HG02981 (cell line): ENCODE measurements around the gene TNS4.
A peak's percentile ranks its signal among the peaks of the same experiment; 100 is the strongest.
"Not testable (repeated sequence)": the region's sequence is repeated elsewhere in the genome, so short reads cannot be mapped to it uniquely, and the experiment has no call there.

Source experiments
- ATAC-seq: cut with Tn5 transposase; IDR thresholded peaks from one replicate; pipeline ENCODE4 v1.9.1; 2021; ENCODE audit warnings: mild to moderate bottlenecking, moderate library complexity; ENCODE audit not compliant: unreplicated experiment

Gene TNS4, protein sequence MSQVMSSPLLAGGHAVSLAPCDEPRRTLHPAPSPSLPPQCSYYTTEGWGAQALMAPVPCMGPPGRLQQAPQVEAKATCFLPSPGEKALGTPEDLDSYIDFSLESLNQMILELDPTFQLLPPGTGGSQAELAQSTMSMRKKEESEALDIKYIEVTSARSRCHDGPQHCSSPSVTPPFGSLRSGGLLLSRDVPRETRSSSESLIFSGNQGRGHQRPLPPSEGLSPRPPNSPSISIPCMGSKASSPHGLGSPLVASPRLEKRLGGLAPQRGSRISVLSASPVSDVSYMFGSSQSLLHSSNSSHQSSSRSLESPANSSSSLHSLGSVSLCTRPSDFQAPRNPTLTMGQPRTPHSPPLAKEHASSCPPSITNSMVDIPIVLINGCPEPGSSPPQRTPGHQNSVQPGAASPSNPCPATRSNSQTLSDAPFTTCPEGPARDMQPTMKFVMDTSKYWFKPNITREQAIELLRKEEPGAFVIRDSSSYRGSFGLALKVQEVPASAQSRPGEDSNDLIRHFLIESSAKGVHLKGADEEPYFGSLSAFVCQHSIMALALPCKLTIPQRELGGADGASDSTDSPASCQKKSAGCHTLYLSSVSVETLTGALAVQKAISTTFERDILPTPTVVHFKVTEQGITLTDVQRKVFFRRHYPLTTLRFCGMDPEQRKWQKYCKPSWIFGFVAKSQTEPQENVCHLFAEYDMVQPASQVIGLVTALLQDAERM

DNA sequence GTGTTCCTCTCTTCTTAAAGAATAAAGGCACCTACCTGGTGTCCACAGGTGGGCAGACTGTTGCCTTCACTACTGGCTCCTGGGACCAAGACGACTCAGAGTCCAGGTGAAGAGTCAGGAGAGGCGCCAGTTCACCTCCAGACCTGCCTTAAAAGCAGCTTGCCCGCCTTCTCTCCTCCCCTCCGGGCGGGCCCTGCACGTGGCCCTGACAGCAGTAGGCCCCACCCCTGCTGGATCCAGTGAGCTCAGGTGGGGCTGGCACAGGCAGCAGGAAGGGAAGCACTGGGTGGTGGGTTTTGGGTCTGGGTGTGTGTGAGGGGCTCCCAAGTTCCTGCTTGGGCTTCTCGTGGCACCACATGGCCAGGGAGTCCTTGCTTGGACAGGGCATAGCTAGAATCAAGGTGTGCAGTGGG, at the start of gene TNS4:
Gene TNS4 (minus strand): TSS at position 125 of the 413 bp plus-strand sequence. CDS start 5,198 bp downstream, outside the sequence.
- no peak for ATAC-seq

DNA sequence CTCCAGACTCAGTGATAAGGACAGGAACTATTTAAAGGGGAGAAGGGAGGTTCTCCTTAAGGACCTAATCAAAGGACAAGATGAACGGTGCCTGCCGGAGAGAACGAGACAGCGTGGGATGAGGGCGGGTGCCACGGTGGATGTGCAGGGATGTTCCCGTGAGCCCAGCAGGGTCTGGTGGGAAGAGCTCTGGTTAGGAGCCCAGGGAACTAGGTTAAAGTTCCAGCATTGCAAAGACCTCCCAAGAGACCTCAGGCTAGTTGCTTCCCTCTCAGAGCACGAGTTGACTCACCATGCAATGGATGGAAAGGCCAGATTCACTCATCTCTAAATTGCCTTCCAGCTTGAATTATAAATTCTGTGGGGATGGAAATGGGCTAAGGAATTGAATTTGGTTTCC, 49.2 kb upstream of the TNS4 start:
- ATAC-seq: no peak

DNA sequence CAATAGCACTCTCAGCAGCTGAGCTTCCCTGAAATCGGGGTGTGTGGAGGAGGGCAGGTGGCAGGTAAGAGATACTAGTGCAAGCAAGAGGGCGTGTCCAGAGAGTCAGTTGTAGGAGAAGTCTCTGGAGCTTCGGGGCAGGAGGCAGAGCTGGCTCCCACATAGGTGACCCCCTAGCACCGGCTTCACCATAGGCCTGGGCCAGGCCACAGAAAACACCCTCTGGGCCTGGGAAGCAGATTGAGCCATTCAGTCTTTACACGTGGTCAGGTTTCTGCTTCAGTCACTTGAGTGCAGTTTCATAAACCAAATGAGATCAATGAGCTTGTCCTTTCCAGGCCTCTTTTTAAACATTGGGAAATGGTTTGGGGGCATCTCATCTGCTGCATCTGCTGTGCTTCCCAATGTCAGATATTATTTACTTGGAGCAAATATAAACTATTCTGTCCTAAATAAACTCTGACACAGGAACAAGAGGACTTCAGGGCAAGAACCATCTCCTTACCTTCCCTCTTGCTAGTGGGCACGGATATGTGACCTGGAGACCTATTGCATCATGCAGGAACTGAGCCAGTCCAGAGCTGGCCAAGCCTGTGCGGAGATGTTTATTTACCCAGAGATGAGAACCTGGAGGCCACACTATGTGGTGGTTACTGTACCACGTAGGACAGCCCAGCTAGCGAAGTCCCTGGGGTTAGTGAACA, 47.7 kb upstream of the TNS4 start:
- ATAC-seq: no peak

DNA sequence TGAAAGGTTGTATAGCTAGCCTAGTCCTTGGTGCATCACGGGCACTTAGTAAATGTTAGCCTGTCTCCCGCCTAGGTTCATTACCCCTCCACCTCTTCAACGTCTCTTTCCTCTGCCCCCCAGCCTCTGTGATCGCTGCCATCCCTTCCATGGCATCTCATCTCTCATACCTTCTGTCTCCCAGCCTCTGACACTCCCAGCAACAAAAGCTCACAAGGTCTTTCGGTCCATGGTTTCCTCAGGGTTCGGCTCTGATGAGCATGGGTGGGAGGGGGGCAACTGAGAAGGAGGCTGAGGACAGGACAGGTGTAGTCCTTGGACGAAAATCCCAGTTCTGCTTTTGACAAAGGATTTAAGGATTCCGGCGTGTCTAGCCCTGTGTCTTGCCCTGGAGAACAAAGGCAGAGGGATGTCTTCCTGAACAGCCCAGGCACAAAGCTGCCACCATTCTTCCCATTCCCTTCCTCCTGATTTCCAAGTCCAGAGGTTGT, 47.1 kb upstream of the TNS4 start:
- ATAC-seq: no peak

DNA sequence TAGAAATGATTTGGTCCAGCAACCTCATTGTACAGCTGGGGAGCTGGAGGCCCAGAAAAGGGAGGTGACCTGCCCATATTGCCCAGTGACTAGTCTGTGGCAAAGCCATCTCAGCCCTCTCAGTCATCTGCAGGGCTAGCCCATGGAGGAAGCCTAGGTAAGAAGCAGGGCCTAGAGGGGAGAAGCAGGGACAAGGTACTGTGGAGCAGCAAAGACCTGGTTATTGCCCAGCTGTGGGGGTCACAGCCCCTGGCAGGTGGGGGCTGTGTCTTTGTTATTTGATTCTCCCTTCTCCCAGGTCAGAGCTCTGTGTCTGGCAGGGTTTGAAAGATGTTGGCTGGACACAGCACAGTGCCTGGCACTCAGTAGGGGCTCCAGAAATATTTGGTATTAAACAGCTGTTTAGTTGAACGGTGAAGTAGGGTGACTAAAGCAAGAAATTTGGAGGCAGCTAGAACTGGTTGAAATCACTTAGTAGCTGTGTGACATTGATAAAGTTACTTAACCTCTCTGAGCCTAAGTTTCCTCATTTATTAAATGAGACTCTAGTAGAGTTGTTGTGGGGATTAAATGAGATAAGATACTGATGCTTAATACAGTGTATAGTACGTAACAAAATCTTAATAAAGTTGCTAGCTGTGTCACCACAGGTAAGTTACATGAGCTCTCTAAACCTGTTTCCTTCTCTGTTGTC, 46.5 kb upstream of the TNS4 start:
- no peak for ATAC-seq

DNA sequence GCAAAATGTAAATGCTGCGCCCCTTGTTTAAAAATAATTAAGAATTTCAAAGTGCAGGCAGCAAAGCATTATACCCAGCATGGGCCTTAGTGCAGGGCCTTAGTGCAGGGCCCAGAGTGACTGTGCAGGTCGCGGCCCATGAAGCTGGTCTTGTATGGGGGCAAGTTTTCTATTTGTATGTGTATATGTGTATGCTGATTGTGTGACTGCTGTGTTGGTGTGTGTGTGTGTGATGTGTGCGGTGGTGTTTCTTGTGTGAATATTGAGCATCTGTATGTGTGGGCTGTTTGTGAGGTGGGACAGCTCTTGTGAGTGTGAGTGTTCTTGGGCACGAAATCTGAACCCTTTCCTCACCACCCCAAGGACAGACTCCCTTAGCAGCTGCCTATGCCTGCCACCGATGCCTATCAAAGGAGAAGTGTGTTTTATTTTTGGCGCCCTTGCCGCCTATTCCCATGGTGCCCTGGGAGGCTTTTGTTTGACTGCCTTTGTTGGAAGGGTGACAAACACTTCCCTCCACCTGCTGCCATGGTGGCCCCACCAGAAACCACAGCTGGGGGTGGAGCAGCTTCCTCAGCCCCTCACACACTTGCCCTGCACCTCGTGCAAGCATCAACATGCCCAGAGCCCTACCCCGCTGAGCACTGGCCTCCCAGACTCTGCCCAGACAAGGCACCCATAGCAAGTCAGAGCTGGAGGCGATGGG, 45.8 kb upstream of the TNS4 start:
- ATAC-seq: no peak

DNA sequence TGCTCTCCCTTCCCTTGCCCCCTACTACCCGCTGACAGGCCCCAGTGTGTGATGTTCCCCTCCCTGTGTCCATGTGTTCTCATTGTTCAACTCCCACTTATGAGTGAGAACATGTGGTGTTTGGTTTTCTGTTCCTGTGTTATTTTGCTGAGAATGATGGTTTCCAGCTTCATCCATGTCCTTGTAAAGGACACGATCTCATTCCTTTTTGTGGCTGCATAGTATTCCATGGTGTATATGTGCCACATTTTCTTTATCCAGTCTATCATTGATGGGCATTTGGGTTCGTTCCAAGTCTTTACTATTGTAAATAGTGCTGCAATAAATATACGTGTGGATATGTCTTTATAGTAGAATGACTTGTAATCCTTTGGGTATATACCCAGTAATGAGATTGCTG, 45.1 kb upstream of the TNS4 start:
- ATAC-seq: not testable (repeated sequence)

DNA sequence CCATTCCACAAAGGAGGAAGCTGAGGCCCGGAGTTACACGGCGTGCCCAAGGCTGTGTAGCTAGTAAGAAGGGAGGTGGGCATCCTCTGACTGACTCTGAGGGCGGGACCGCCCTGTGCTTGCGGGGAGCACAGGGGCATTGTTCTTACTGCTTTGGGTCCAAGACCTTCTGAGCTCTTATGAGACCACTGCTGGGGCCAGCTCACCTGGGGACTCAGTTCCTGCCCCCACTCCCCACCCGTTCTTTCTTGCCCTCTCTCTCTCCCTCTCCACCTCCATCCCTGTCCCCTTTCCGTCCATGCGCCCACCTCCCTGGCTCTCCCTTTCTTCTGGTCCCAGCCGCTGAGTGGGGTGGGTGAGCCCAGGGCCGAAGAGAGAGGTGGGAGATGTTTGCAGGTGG, 44.2 kb upstream of the TNS4 start:
- ATAC-seq: no peak

DNA sequence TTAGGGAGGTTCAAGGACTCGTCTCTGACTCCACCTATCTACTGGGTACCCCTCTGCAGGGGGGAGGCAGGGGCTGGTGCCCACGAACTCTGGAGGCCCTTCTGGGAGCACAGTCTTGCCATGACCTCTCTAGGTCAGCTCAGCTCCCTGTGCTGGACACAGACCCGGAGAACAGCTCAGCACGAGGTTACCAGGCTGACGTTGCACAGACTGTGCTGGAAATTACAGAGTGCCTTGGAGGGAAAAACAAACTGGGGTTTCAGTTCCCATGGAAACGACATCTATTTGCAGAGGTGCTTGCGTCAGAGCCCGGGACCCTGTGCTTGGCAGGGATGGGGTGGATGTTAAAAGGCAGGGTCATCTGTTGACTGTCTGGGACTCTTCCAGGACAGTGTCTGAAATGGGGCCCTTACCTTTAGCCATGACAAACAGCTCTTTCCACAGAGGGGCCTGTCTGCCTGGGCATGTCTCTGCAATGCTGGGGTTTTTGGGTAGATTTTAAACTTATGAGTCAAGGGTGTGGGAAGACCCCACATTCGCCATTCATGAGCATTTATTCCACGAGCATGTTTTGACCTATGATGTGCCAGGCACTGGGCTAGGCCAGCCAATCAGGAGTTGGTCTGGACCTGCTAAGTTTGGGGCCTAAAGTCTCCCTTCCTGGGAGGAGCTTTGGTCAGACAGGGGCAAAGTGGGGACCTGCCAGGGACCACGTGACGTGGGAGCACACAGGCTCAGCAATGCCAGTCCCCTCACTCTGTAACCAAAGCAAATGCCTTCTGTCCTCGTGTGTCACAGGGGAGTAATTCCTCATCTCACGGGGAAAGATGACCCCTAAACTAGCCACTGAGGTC, 41.4 kb upstream of the TNS4 start:
- ATAC-seq: peak; percentile 37

DNA sequence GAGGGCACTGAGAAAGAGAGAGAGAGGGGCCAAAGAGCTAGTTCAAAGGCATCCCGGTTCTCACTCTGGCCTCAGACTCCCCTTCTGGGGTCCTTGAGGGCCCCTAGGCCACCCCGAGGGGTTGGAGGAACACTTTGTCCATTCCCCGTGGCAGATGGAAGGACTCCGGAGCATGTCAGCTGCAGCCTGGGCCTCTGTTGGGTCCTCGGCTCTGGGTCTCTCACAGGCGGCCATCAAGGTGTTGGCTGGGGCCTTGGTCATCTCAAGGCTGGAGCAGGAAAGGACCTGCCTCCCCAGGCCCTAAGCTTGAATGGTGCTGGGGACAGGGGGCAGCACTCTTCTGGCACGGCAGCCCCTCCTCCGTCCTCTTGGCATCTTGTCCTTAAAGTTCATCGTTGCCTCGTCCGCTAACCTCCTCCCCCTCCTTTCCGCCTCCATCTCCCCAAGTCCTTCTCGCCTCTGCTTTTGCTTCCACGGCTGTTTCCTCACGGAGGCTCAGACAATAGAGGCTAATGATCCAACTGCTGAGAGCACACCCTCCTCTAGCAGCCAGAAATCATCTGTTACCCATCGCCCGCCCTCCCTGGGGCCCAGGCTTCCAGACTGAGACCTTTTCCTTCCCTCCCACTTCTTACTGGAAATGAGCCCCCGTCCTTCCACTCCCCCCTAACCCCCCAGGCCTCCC, 40.6 kb upstream of the TNS4 start:
- ATAC-seq: no peak

DNA sequence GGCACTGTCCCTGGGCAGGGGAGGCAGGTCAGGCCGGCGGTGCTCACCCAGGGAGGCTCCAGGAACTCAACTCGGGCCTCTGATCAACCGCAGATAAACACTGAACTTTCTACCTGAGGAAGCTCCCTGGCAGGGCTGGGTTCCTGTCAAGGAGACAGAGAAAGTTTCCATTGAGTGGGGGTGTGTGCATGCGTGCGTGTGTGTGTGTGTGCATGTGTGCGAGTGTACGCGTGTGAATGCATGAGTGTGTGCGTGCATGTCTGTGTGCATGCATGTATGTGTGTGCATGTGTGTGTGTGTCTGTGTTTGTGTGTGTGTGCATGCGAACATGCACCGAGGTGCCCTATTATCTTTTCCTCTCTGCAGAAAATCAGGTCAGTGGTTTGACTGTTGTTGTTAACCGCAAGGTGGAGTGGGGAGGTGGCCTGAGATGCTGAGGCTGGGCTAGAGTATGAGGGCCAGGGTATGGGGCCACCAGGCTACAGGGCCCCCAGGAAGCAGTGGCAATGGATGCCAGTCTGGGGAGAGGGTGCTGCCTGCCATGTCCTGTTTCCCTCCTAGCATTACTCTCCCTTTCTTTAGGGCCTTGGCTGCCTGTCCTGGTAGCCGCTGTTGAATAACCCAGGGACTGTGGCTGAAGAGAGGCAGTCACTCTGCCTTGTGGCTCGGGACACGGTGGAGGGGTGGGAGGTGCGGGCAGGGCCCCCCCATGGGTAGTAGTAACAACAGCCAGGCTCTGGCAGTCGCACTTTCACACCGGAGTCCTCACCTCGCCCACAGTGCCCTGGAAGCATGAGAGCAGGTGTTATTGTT, 39.8 kb upstream of the TNS4 start:
- no peak for ATAC-seq

DNA sequence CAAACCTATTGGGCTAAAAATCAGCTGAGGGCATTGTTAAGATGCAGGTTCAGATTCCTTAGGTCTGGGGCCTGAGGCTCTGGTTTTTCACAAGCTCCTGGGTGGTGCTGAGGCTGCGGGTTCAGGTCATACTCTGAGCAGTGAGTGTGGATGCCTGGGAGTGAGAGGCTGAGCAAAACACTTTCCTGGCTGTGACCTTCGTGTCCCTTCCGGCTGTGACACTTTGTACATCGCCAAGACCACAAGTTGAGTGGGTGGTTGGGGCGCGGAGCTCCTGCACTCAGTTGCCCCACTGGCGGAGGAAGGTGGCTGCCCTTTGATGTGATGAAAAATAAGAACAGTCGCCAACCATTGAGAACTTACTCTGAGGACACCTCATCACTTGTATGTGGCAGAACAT, 39.0 kb upstream of the TNS4 start:
- no peak for ATAC-seq

DNA sequence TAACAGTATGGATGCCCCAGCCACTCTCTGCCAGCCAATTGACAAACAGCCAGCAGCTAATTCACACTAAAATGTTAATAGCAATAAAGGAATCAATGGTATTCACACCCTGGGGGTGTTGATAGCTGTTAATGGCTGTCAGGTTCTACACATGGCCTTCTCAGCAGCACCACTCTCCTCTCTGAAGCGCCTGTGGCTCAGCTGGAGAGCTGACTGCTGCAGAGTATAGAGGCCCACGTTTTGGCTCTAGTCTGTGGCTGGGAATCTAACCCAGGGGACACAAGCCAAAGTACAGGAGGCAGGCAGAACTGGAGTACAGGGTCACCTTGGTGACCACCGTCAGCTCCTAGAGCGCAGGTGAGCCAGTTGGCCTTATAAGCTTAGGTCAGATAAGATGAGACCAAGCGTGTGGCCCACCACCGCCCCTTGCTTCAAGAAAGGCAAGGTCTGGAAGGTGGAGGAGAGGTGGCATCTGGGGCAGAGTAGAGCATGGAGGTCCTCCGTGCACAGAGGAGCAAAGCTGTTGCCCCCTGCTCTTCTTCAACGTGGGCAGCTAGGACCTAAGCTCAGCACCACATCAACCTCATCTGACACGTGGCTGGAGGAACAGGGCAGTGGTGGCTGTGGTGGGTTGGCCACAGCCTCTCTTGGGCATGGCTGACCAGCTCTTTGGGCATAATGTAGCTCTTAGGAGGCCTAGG, 38.4 kb upstream of the TNS4 start:
- ATAC-seq: no peak

DNA sequence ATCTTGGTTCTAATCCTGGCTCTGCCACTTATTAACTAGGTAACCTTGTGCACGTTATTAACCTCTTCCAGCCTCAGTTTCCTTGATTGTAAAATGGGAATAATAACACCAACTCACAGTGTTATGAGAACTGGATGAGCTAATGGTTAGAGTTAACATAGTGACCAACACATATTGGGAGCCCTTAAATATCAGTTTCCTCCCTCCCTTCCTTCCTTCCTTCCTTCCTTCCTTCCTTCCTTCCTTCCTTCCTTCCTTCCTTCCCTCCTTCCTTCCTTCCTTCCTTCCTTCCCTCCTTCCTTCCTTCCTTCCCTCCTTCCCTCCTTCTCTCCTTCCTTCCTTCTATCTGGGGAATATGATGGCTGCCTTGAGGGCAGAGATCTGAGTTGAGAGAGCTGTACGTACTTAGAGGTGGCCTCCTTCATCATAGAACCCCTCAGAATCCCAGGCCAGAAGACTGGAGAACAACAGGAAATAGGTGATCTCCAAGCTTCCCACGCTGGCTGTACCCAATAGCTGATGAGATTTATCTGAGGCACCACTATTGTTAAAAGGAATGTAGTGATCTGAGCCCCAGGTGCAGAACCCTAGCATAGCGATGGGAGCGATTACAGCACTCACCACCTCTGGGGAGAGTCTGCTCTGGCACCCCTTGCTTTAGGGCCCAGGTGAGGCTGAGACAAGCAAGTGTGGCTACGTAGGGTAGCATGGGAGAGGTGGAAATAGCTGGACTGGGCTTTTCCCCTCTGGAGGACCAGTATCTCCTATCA, 37.7 kb upstream of the TNS4 start:
- ATAC-seq: no peak

DNA sequence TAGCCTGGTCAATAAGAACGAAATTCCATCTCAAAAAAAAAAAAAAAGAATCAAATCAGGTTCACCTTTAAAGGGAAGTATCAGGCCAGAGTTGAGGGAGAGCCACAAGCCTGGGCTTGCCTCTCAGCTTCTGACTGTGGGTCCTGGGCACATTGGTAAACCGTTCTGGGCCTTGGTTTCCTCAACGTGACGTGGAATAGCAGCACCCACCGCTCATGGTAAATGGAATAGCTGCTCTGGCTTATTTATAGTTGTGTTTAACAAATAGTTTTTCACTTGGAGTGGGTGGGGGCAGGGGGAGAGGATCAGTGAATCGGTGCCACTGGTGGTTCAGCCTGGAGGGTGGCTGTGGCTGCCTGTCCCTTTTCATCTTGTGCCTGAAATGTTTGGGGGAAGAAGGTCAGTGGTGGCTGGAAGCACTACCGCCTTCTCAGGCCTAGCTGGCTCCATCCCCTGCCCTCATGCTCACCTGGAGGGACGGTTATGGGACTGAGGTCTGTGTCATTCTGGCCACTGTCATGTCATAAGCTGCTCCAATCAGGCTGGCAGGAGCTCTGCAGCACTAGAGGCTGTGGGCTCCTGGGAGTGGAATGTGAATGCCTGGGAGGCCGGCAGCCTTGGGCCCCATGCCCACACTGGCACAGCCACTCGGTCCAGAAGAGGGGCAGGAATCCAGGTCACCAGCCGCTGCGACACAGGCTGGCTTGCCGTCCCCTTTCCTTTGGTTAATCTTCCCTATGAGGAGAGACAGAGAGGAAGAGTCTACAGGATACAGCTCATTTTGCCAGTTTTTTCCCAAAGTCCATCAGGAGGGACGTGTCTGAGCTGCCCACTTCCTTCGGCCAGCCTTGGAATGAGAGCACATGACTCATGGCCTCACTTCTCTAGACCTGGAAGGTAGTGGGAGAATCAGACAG, 36.9 kb upstream of the TNS4 start:
- ATAC-seq: no peak
